K562 (cell line): ENCODE results near the gene CMTR1. TPM values are rescaled to one million over a fixed set of nuclear protein-coding genes. Genes with fewer than 3 reads are reported as not detected.

Experiments used
- DACH1 ChIP-seq: fragments of 450-650 bp; IDR thresholded peaks from 2 replicates; pipeline ENCODE4 v1.6.1; 2018; ENCODE audit not compliant: partially characterized antibody
- PTBP1 ChIP-seq: fragments of 200-400 bp; formaldehyde crosslinking; IDR thresholded peaks from 2 replicates; pipeline ENCODE4 v1.6.1; 2017; ENCODE audit warnings: low read depth, low read length
- TAF1 ChIP-seq: IDR thresholded peaks from 2 replicates; pipeline ENCODE4 v1.6.1; 2011; ENCODE audit warnings: mild to moderate bottlenecking, low read length, moderate library complexity; ENCODE audit not compliant: insufficient read depth, control insufficient read depth, severe bottlenecking; ENCODE audit errors: extremely low read depth
- polyA plus RNA-seq, 8 experiments: library from polyadenylated mRNA; depleted of rRNA in 4 of 8; stranded (reverse) in 5 of 8; unstranded in 3 of 8; fragments of >200 nt; fragmentation: Nextera tagmentation in 2 of 8; fragmentation: Illumina TruSeq in 1 of 8; extraction: Ambion mirVana in 2 of 8; extraction: Trizol in 1 of 8; gene quantifications; 2 replicates each; pipeline versions ENCODE4 v1.2.1 to v1.2.3, GENCODE V29; 2011 to 2014; ENCODE audit warnings: inconsistent platforms in 1 of 8, missing spikeins in 1 of 8
- total RNA-seq, 7 experiments: library from RNA; depleted of rRNA in 6 of 7; stranded (reverse); fragments of >200 nt in 6 of 7; fragmentation: Illumina TruSeq in 2 of 7; extraction: Trizol in 2 of 7; gene quantifications; 2 replicates each; pipeline versions ENCODE4 v1.2.1 to v1.2.3, GENCODE V29; 2011 to 2021; ENCODE audit warnings: low replicate concordance in 1 of 7
- TF ChIP-seq, protein P1 (sequence below): fragments of 200-600 bp; sonication (generic); IDR thresholded peaks from one replicate; pipeline ENCODE4 v1.6.1; 2012; ENCODE audit warnings: mild to moderate bottlenecking, low read depth, low read length, inconsistent platforms

The CMTR1 gene
- total and polyA plus RNA-seq, 9 of the 15 experiments (the other 6 are each of a cell fraction or from before 2014, with no cell fraction given), result 2.9 to 63.5 (median 49.5) TPM

DNA sequence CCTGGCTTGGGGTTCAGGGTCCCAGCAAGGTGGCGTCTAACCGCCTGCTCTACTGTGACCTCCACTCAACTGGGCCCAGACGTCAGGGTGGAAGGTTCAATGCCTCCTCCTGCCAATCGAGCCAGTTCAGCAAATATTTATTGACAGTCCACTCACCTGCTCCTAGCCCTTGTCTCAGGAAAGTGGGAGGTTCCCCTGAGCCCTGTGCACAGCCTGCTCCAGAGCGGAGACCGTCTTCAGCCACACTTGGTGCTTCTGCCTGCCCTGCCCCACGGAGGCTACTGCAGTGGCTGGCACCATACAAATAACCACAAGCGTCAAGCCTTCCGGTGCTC is 60.6 kb downstream of the CMTR1 start (continued):
- TF ChIP-seq, protein P1, sequence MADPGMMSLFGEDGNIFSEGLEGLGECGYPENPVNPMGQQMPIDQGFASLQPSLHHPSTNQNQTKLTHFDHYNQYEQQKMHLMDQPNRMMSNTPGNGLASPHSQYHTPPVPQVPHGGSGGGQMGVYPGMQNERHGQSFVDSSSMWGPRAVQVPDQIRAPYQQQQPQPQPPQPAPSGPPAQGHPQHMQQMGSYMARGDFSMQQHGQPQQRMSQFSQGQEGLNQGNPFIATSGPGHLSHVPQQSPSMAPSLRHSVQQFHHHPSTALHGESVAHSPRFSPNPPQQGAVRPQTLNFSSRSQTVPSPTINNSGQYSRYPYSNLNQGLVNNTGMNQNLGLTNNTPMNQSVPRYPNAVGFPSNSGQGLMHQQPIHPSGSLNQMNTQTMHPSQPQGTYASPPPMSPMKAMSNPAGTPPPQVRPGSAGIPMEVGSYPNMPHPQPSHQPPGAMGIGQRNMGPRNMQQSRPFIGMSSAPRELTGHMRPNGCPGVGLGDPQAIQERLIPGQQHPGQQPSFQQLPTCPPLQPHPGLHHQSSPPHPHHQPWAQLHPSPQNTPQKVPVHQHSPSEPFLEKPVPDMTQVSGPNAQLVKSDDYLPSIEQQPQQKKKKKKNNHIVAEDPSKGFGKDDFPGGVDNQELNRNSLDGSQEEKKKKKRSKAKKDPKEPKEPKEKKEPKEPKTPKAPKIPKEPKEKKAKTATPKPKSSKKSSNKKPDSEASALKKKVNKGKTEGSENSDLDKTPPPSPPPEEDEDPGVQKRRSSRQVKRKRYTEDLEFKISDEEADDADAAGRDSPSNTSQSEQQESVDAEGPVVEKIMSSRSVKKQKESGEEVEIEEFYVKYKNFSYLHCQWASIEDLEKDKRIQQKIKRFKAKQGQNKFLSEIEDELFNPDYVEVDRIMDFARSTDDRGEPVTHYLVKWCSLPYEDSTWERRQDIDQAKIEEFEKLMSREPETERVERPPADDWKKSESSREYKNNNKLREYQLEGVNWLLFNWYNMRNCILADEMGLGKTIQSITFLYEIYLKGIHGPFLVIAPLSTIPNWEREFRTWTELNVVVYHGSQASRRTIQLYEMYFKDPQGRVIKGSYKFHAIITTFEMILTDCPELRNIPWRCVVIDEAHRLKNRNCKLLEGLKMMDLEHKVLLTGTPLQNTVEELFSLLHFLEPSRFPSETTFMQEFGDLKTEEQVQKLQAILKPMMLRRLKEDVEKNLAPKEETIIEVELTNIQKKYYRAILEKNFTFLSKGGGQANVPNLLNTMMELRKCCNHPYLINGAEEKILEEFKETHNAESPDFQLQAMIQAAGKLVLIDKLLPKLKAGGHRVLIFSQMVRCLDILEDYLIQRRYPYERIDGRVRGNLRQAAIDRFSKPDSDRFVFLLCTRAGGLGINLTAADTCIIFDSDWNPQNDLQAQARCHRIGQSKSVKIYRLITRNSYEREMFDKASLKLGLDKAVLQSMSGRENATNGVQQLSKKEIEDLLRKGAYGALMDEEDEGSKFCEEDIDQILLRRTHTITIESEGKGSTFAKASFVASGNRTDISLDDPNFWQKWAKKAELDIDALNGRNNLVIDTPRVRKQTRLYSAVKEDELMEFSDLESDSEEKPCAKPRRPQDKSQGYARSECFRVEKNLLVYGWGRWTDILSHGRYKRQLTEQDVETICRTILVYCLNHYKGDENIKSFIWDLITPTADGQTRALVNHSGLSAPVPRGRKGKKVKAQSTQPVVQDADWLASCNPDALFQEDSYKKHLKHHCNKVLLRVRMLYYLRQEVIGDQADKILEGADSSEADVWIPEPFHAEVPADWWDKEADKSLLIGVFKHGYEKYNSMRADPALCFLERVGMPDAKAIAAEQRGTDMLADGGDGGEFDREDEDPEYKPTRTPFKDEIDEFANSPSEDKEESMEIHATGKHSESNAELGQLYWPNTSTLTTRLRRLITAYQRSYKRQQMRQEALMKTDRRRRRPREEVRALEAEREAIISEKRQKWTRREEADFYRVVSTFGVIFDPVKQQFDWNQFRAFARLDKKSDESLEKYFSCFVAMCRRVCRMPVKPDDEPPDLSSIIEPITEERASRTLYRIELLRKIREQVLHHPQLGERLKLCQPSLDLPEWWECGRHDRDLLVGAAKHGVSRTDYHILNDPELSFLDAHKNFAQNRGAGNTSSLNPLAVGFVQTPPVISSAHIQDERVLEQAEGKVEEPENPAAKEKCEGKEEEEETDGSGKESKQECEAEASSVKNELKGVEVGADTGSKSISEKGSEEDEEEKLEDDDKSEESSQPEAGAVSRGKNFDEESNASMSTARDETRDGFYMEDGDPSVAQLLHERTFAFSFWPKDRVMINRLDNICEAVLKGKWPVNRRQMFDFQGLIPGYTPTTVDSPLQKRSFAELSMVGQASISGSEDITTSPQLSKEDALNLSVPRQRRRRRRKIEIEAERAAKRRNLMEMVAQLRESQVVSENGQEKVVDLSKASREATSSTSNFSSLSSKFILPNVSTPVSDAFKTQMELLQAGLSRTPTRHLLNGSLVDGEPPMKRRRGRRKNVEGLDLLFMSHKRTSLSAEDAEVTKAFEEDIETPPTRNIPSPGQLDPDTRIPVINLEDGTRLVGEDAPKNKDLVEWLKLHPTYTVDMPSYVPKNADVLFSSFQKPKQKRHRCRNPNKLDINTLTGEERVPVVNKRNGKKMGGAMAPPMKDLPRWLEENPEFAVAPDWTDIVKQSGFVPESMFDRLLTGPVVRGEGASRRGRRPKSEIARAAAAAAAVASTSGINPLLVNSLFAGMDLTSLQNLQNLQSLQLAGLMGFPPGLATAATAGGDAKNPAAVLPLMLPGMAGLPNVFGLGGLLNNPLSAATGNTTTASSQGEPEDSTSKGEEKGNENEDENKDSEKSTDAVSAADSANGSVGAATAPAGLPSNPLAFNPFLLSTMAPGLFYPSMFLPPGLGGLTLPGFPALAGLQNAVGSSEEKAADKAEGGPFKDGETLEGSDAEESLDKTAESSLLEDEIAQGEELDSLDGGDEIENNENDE, result no peak
- TF ChIP-seq DACH1 (no peak), PTBP1 (no peak), TAF1 (no peak)
